GM12872 (cell line): ENCODE measurements around the gene PIEZO1.

Experiments used
- CTCF ChIP-seq: IDR thresholded peaks from 3 replicates; pipeline ENCODE4 v1.5.1; 2011; ENCODE audit warnings: low read depth, mild to moderate bottlenecking, low read length, moderate library complexity; ENCODE audit not compliant: insufficient read depth

Gene PIEZO1

GRCh38 chr16:88809676-88810165 is 24.7 kb upstream of the PIEZO1 start:
- no peak for TF ChIP-seq CTCF

GRCh38 chr16:88809068-88809675 is 24.2 kb upstream of the PIEZO1 start:
- no peak for TF ChIP-seq CTCF

- no peak for TF ChIP-seq CTCF
Observed at GRCh38 chr16:88807626-88808453, 22.8 kb upstream of the PIEZO1 start.

- no peak for TF ChIP-seq CTCF
Observed at GRCh38 chr16:88807142-88807625, 22.2 kb upstream of the PIEZO1 start.

GRCh38 chr16:88806491-88807111 is 21.6 kb upstream of the PIEZO1 start:
- TF ChIP-seq CTCF: no peak

- TF ChIP-seq CTCF: no peak
Observed at GRCh38 chr16:88805887-88806393, 20.9 kb upstream of the PIEZO1 start.

- no peak for TF ChIP-seq CTCF
Observed at GRCh38 chr16:88805340-88805715, 20.3 kb upstream of the PIEZO1 start.
